Stimulated activated CD4-positive, alpha-beta T cell treated with anti-CD3 and anti-CD28 coated beads, Interleukin-4, amount 100 ng/mL, for 24 hours (primary cell): Measurements from ENCODE around the gene FNDC3B.

Experiments
- DNase-seq: peaks from one replicate; pipeline ENCODE4 v3.0.0-alpha.2; 2020

FNDC3B gene

GRCh38 chr3:172447611-172448579 is 408.5 kb downstream of the FNDC3B start, which contains the start of gene GHSR:
TSS of gene GHSR (minus strand) at chr3:172448456. CDS start at chr3:172448413, 43 bp downstream.
- DNase-seq, result no peak

GRCh38 chr3:172448661-172449465 is 409.5 kb downstream of the FNDC3B start:
- no peak for DNase-seq

- no peak for DNase-seq
These were observed 410.2 kb downstream of the FNDC3B start for GRCh38 chr3:172449466-172450149.
